Measurements from ENCODE around the gene HIC2.

DNA sequence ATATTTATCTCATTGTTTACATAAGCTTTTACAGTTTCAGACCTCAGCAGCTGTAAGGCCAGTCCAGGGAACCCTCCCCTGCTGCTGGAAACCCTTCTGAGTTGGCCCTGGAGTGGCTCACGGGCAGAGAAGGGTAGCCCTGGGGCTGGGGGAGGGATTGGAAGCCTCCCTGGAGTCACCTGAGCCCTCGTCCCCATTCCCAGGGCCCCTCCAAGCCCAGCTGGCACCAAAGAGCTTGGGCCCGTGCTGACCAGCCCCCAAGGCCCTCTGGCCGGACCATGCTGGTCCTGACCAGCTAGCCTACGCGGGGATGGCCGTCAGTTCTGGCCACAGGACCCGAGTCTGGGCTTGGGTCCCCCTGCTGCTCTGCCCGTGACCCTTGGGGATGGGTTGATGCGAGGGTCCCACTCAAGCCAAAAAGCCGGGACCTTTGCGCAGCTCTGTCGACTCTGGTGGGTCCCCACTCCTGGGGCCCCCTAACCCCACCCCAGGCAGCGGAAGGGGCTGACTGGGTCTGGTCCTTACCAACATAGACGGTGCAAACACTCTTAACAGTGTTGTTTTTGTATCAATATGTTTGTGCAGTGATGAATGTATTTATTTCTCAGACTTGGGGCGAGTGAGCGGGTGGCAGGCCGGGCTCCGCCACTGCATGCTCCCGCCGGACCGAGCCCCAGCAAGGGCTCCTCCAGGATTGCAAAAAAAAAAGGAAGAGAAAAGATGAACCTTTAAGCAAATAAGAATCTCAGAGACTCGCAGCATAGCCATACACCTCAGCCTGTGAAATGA is 32.6 kb downstream of the HIC2 start:
- TF ChIP-seq, protein P1, sequence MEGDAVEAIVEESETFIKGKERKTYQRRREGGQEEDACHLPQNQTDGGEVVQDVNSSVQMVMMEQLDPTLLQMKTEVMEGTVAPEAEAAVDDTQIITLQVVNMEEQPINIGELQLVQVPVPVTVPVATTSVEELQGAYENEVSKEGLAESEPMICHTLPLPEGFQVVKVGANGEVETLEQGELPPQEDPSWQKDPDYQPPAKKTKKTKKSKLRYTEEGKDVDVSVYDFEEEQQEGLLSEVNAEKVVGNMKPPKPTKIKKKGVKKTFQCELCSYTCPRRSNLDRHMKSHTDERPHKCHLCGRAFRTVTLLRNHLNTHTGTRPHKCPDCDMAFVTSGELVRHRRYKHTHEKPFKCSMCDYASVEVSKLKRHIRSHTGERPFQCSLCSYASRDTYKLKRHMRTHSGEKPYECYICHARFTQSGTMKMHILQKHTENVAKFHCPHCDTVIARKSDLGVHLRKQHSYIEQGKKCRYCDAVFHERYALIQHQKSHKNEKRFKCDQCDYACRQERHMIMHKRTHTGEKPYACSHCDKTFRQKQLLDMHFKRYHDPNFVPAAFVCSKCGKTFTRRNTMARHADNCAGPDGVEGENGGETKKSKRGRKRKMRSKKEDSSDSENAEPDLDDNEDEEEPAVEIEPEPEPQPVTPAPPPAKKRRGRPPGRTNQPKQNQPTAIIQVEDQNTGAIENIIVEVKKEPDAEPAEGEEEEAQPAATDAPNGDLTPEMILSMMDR (IDR thresholded peaks at IDR 0.05), result no peak
- TF ChIP-seq POLR2A (IDR thresholded peaks at IDR 0.05) (no peak), EP300 (IDR thresholded peaks at IDR 0.05) (no peak)
